ENCODE data around the gene PDGFB.

Gene PDGFB

GRCh38 chr22:39244496-39245129, at the start of gene PDGFB:
PDGFB (minus strand) TSS chr22:39244982; CDS start chr22:39243963, 1,019 bp downstream.
- in situ Hi-C loops (cut with HindIII; ENCODE audit: low sequenced_read_pairs): loop anchor here (5.0 kb wide), 1 partner anchor 73 kb away; the partner anchor contains the start of gene RPL3

DNA sequence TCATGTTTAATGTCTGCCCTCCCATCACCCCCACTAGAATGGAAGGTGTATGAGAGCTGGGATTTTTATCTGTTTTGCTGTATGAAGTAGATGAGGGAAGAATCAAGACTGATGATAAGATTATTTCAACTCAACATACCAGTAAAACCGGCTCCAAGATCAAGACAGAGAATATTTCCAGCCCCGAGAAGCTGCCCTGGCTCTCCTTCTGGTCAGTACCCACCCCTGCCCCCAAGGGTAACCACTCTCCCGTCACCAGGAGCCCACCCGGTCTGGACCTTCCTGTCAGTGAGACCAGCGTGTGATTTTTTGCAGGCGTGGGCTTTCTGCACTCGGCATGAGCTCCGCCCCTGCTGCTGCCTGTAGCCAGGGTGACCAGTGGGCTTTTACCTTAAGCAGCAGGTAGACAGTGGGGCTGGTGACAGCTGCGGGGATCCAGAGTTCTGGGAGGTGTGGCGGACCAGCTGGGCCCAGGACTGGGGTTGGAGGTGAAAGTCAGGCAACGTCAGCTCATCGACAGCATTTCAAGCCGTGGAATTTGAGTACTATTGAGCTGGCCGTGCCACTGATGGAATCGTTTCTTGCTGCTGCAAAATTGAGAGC, 49.1 kb upstream of the PDGFB start:
- in situ Hi-C loops (cut with HindIII; ENCODE audit: low sequenced_read_pairs): loop anchor here (5.0 kb wide), 2 partner anchors 57 to 87 kb away; no protein-coding TSS in a partner anchor

DNA sequence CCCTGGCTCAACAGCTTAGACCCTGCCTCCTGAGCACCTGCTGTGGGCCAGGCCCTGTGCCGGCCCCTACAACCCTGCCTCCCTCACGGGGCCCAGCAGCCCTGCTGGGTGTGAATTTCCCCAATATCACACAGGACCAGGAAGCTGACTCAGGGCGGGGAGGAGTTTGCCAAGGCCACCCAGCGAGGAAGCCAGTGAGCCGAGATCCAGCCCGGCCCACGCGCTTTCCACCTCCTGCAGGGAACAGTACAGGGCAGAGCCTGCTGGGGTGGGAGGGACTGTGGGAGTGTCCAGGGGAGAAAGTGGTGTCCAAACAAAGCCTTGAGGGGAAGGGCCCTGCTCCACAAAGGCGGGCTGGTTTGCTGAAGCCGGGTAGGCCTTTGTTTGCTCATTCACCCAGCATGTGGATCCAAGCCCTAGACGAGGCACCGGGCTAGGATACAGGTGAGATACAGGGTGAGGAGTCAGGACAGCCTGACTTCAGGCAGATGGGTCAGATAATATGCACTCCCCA, 47.8 kb upstream of the PDGFB start:
- in situ Hi-C loops (cut with HindIII; ENCODE audit: low sequenced_read_pairs): loop anchor here (5.0 kb wide), 2 partner anchors 55 to 85 kb away; no protein-coding TSS in a partner anchor

- in situ Hi-C loops (cut with HindIII; ENCODE audit: low sequenced_read_pairs): loop anchor here (5.0 kb wide), 2 partner anchors 55 to 85 kb away; no protein-coding TSS in a partner anchor
These were observed 47.3 kb upstream of the PDGFB start for GRCh38 chr22:39292031-39292462.

GRCh38 chr22:39291523-39291922, 46.7 kb upstream of the PDGFB start:
- in situ Hi-C loops (cut with HindIII; ENCODE audit: low sequenced_read_pairs): loop anchor here (5.0 kb wide), 2 partner anchors 54 to 84 kb away; no protein-coding TSS in a partner anchor

DNA sequence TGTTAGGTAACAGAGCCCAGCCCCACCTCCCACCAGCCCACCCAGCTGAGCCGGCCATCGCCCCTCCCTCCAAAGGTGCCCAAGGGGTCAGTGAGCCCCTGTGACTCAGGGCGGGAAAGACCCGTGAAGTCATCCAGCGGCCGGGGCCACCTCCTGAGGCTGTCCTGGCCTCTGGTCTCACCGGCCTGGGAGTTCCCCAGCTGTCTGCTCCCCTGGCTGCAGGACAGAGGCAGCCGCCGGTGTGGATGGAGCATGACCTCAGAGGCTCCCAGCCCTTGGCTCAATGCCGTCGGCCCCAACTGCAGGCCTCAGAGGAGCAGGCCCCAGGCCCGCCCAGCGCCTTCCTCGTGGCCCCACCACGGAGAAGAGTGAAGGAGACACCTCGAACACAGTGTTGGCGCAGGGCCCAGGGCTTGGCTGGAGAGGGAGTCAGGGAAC, 46.0 kb upstream of the PDGFB start:
- in situ Hi-C loops (cut with HindIII; ENCODE audit: low sequenced_read_pairs): loop anchor here (5.0 kb wide), 2 partner anchors 53 to 83 kb away; no protein-coding TSS in a partner anchor

DNA sequence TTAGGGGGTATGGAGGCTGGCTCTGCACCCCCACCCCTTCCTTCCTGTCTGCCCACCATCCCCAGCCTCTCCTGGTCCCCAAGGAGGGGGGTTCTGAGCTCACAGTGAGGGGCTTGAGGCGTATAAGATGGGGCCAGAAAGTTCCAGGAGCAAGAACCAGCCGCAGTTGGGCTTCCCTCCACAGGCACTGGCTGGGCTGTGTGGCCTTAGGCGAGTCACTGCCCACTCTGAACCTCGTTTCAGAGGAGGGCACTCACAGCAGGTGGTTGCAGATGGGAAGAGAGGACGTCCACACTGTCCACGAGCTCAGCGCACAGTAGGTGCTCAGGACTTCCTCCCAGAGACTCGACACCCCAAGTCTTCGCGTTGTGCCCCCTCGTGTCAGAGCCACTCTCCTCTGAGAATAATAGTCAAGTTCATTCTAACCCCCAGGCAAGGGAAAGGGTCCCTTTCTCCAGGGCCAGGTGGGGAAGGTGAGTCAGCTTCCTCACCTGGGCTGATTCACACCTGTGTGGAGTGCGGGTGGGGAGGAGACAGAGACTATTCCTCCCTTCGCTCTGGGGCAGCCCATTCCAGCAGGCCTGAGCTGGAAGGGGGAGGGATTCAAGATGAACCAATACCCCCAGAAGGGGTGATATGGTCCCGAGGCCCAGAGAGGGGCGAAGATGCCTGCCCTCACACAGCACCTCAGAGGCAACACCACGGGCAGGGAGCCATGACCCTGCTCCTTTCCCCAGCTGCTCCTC, 45.4 kb upstream of the PDGFB start:
- in situ Hi-C loops (cut with HindIII; ENCODE audit: low sequenced_read_pairs): loop anchor here (5.0 kb wide), 2 partner anchors 53 to 83 kb away; no protein-coding TSS in a partner anchor

GRCh38 chr22:39289533-39289932, 44.8 kb upstream of the PDGFB start:
- in situ Hi-C loops (cut with HindIII; ENCODE audit: low sequenced_read_pairs): no loop called here

DNA sequence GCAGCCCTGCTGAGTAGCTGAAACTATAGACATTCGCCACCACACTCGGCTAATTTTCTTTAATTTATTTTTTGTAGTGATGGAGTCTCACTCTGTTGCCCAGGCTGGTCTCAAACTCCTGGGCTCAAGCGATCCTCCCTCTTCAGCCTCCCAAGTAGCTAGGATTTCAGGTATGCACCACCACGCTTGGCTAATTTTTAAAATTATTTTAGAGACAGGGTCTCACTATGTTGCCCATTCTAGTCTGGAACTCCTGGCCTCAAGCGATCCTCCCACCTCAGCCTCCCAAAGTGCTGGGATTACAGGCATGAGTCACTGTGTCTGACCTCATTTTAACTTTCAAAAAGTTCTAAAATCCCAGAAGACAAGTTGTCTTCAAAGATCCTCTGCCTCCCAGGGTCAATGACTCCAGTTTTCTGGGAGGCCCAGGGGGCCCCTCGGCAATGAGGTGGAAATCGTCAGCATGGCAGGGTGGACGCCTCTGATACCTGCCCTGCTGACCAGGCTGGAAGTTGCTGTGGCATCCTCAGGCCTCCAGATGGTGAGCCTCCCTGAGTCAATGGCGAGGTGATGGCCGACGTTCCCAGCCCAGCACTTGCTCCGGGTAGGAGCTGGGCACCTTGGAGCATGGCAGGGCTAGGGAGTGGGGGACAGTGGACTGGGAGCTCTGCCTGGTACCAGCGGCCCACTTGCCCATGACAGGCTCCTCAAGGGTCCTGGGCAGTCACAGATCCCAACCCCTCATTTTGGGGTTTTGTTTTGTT, 43.5 kb upstream of the PDGFB start:
- in situ Hi-C loops (cut with HindIII; ENCODE audit: low sequenced_read_pairs): no loop called here

DNA sequence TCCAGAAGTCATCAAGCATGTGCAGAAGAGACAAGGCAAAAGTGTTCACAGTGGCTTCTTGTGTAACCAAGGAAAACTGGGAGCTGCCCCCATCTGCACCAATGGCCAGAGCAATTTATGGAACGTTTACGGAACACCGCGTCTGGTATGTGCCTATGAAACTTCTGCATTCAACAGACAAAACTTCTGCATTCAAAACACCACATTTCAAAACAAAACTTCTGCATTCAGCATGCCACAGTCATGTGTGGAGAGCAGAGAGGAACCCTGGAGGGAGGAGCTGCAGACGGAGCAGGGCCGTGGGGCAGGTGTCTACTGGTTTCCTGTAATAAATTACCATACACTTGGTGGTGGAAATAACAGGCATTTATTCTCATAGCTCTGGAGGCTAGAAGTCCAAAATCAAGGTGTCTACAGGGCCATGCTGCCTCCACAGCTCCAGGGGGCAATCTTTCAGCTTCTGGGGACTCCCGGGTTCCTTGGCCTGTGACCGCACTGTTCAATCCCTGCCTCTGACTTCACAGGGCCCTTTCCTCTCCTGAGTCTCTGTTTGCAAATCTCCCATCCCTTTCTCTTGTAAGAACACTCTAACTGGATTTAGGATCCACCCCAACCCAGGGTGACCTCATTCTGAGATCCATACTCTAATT, 42.4 kb upstream of the PDGFB start:
- in situ Hi-C loops (cut with HindIII; ENCODE audit: low sequenced_read_pairs): no loop called here

GRCh38 chr22:39284983-39285382, 40.2 kb upstream of the PDGFB start:
- in situ Hi-C loops (cut with HindIII; ENCODE audit: low sequenced_read_pairs): no loop called here

DNA sequence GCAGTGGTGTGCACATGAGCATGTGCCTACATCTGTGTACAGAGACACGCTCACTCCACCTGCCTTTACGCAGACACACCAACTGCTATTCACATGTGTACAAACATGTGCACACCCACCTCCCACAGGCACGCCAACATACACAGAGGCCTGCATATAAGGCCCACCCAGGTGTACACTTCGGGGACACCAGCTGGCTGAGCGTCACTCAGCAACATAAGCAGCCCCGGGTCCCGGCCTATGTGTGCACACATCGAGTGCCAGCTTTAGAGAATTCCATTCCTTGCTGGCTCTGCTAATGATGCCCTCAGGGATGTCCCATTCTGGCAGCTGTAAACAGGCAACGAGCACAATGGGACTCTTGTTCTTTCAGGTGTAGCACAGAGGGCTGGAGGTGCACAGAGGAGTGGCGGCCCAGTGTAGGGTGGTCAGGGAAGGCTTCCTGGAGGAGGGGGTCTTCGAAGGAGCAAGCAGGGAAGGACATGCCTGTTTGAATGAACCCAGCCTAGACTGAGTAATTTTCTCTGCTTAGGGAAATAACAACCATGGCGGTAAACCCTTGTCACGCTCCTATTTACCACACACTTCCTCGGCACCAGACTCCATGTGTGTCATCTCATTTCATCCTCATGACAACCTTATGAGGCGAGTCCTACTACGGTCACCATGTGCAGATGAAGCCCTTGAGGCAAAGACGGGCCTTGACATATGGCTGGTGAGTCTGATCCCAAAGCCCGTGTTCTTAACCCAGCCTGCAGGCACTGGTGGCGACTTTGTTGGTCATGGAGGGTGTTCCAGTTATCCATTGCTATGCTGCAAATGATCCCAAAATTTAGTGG, 39.6 kb upstream of the PDGFB start:
- in situ Hi-C loops (cut with HindIII; ENCODE audit: low sequenced_read_pairs): no loop called here

DNA sequence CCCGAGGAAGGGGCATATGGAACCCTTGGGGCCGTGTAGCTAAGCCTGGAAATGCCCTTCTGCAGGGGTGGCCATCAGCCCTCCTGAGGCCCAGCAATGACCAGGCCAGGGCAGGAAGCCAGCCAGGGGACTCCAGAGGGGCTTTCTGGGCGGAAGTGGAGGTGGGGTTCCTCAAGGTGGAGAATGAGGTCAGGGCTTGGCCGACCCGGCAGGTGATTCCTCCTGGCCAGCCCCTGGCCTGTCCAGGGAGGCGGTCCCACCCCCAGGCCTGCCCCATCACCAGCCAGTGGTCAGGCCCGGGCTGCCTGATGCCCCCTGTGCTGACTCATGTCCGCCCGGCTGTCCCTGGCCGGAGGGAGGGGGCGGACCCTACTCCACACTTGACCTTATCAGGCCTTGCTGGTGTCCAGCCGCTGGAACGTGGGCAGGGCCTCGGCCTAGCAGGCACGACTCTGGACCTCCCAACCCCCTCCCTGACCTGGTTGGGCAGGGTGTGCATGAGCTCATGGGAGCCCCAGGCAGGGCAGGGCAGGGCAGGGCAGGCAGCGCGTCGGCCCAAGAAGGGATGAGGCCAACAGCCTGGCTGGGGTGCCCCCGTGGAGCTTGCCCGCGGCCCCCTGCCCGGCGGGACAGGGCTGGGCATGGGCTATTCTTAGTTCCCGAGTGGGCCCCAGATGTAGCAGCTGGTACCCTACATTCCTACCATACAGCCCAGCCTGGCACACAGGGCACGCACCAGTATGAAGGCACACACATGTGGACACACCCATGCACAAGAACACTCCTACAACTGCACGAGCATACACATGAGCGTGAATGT, 38.8 kb upstream of the PDGFB start:
- in situ Hi-C loops (cut with HindIII; ENCODE audit: low sequenced_read_pairs): no loop called here

DNA sequence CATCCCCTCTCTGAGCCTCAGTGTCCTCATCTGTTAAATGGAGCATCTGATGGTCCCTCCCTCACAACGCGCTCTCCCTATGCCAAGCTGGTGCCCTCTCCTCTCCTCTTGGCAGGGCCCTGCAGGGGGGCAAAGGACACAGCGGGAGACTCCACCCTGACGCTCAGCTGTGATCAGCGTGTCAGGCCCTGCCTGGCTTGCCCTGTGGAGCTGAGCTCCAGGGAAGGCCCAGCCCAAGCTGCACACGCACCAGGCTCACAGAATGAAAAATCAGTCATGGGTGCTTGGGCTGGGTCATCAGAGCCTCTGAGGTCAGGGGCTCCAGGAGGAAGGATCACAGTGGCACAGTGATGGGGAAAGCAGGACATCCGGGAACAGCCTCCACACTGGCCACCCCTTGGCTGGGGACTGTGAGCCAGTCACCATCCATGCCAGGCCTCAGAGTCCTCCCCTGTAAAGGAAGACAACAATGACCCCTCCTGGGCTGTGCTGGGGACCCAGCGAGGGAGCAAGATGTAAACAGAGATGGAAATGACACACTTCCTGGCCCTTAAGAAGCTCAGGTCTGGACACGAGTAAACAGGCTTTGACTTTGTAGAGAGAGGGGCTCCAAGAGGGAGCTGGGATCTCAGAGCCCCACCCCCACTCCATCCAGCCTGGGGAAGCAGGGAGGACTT, 38.0 kb upstream of the PDGFB start:
- in situ Hi-C loops (cut with HindIII; ENCODE audit: low sequenced_read_pairs): no loop called here

DNA sequence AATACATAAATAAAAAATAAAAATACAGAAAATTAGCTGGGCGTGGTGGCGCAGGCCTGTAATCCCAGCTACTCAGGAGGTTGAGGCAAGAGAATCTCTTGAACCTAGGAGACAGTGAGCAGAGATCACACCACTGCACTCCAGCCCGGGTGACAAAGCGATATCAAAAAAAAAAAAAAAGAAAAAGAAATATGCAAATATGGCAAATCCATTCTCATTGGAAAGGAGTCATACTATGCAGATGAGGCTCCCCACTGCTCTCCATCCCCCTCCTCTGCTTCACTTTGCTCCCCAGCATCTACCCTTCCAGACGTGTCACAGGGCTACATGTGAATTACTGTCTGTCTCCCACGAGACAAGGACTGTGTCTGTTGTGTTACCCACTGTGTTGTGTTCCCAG, 36.3 kb upstream of the PDGFB start:
- in situ Hi-C loops (cut with HindIII; ENCODE audit: low sequenced_read_pairs): no loop called here

- in situ Hi-C loops (cut with HindIII; ENCODE audit: low sequenced_read_pairs): no loop called here
These were observed 35.5 kb upstream of the PDGFB start for GRCh38 chr22:39280250-39280649.

DNA sequence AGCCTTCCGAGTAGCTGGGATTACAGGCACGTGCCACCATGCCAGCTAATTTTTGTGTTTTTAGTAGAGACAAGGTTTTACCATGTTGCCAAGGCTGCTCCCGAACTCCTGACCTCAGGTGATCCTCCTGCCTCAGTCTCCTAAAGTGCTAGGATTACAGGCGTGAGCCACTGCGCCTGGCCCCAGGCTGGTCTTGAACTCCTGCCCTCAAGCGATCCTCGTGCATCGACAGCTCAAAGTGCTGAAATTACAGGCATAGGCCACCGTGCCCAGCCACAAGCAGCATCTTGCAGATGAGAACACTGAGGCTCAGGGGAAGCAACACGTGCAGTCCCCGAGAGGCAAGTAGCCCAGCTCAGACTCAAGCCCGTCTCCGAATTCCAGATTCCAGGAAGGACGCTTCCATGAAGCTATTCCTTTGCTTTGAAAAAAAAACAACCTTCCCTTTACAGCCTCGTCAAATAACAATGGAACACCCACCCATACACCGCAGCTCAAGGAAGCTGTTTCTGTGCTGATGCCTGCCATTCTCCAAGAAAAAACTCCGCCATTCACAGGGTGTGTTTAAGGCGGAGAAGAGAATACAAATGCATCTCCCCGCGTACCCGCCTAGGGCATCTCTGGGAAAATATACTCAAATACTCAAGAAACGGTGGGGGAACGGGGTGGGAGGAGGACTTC, 34.5 kb upstream of the PDGFB start:
- in situ Hi-C loops (cut with HindIII; ENCODE audit: low sequenced_read_pairs): no loop called here
